HG02938 (cell line): Measurements from ENCODE around the gene CXXC1.
"Not testable (repeated sequence)": the region's sequence is repeated elsewhere in the genome, so short reads cannot be mapped to it uniquely, and the experiment has no call there.

ENCODE experiments used
- ATAC-seq: cut with Tn5 transposase; IDR thresholded peaks from one replicate; pipeline ENCODE4 v1.9.1; 2021; ENCODE audit warnings: mild to moderate bottlenecking, moderate library complexity; ENCODE audit not compliant: unreplicated experiment

The CXXC1 gene

DNA sequence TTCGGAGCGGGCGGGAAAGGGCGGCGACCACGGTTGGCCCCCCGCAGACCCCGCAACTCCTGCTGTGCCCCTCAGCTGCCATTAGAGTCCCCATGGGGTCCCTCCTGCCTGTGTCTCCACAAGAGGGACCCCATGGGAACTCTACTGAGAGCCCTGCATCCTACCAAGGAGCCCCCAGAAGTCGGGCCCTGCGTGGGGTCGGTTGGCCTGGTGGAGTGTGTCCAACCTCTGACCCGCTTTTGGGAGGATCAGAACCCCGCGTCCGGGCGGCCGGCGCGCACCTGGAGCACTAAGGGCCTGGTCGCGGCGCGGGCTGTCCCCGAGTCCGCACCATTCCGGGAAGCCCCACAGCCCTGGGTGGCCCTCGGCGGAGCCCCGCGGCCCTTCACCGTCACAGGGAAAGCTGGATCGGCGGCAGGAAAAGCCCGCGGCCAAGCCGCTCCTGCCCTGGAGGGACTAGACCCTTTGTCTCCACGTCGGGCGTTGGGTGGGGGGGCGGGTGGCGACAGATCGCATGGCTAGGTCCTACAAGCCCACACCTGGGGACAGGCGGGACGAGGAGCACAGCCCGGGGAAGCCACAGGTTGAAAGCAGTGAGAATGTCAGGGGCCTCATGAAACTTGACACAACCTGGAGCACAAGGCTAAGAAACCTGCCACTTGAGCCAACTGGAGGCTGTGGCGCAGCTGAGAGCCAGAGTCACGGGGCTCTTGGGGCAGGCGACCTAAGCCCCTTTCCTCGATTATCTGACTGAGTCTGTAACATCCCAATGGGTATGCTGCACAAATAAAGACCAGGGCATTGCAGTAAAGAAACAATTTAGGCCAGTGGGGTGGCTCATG lies 11.2 kb upstream of the CXXC1 start:
- peak; percentile 3 for ATAC-seq

DNA sequence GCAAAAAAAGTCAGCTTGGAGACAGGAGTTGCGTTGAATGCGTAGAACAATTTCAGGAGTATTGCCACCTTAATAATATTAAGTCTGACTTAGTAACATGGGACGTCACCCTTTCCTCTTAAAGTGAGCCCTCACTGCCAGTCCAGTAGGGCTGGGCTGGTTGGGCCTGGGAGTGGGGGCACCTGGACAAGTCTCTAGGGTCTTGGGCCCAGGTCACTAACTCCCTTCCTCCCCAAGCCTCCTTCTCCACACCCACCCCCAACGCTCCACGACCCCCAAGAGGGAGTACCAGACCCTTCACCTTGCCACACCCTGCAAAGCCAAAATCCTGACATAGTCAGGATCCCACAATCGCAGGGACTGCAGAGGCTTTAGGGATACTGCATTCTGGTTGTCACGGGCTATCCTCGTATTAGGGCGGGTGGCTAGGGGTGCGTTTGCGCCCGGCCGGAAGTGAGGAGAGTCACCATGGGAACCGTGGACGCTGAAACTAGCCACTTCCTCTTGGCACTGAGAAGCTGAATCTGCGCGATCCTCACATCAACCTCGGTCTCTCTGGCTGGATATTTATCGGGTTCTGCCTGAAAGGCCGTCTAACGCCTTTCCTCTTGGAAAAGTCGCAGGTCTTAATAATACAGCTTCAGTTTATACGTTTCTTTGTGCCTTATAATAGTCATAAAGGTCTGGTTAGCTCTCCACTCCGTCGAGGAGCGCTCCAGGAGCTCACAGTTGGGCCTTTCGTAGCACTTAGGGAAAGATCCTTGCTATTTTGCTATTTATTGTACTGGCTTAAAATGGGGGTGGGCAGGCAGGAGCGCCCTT lies 10.3 kb upstream of the CXXC1 start:
- peak; percentile 100 for ATAC-seq

DNA sequence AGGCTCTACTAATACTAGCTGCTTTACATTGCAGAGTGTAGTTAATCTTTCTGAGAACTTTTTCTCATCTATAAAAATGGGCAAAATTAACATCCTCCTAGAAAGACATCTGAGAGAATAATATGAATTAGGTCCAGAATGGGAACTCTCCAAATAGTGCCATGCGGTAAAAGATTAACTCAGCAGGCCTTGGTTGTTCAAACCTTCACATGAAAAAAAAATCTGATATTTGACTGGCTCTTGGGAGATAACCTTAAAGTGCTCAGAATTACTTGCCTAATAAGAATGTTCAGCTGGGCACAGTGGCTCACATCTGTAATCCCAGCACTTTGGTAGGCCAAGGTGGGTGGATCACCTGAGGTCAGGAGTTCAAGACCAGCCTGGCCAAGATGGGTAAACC lies 5.5 kb upstream of the CXXC1 start:
- no peak for ATAC-seq

DNA sequence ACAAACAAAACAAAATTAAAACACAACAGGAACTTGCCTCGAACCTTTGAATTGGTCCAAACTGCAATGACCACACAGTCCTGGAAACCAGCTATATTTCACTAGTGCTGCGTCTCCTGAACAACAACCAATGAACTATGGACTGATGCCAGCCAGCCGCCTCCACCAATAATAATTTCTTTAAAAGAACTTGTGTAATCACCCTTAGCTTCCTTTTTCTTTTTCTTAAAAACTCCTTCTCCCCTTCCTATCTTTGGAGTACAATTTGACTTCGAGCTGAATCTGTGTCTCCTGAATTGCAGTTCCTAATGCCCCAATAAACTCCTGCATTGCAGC lies 1.6 kb upstream of the CXXC1 start:
- no peak for ATAC-seq

DNA sequence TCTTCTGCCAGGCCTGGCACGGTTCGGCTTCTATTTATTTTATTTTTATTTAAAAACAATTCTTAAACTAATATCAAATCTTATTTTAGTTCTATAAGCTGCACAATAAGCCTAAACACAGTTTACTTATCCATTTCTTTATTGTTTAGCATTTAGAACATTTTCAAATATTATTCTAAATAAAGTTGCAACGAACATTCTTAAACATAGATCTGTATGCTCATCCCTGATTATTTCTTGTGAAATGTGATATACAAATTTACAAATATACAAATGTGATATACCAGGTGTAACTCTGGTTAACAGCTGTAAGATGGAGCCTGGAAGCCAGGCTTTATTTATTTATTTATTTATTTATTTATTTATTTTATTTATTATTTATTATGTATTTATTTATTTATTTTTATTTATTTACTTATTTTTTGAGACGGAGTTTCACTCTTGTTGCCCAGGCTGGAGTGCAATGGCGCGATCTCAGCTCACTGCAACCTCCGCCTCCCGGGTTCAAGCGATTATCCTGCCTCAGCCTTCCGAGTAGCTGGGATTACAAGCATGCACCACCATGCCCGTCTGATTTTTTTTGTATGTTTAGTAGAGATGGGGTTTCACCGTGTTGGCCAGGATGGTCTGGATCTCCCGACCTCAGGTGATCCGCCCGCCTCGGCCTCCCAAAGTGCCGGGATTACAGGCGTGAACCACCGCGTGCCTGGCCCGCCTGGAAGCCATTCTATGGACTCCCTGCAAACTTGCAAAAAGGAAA lies 1.0 kb upstream of the CXXC1 start:
- not testable (repeated sequence) for ATAC-seq

DNA sequence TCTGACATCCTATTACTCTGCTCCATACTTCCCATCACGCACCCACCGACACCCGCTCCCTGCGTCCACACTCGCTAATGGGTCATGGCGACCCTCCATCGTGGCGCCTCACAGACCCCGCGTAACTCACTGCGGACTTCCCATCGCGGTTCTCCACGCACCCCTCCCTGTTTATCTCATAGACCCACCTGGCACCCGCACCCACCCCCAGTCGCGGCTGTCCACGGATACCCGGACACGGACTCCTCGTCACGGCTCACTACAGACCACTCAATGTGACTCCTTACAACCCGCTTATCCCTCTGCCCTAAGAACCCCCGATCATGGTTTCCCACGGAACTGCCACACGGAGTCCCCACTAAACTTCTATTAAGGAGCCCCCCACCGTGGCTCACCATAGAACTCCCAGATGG lies 458 bp downstream of the CXXC1 start:
- no peak for ATAC-seq

DNA sequence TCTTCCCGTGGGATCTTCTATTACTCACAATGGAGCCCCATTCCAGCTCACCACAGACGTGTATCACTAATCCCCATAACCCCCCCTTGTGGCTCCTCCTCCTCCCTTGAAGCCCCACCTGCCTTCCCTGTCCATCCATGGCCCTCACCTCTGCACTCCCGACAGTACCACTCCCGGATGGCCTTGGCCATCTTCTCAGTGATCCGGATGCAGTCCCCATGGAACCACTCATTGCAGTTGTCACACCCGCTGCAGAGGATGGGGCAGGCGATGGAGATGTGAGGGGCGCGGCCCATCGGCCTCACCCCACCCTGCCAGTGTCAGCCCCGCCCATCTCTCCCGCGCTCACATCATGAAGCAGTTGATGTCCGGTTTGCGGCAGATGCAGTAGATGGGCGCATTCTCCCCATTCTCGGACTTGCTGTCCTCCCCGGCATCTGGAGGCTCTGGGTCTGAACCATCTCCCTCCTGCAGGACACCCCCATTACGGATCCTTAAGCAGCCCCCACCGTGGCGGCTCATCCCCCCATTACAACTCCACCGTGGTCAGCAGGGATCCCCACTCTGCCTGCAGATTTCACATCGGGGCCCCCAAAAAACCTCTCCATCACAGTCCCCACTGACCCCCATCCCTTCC lies 983 bp downstream of the CXXC1 start:
- ATAC-seq, result no peak

DNA sequence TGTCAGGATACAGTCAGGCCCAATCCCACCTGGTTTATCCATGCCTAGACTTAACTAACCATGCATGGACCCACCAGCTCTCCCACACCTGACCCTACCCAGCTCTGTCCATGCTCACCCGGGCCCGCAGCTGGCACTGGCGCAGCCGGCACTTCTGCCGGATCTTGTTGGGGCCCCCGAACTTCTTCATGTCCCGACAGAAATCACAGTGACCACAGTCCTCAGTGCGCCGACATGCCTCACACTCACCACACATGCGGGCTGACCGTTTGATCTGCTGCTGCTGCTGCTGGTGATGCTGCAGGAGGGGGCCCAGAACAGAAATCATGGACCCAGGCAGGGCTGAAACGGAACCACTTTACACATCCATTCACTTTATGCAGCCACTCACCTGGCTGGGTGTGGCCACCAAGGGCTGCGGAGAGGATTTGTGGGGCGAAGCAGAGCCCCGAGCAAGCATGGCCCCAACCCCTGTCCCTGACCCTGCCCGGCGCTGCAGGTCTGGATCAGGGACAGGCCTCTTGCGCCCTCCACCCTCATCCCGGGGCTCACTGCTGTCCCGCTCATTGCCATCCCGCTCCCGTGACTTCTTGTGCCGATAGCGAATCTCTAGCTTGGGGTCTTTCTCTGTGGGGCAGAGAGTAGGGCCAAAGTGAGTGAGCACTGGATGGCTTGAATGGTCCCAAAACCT lies 1.7 kb downstream of the CXXC1 start:
- ATAC-seq, result no peak

DNA sequence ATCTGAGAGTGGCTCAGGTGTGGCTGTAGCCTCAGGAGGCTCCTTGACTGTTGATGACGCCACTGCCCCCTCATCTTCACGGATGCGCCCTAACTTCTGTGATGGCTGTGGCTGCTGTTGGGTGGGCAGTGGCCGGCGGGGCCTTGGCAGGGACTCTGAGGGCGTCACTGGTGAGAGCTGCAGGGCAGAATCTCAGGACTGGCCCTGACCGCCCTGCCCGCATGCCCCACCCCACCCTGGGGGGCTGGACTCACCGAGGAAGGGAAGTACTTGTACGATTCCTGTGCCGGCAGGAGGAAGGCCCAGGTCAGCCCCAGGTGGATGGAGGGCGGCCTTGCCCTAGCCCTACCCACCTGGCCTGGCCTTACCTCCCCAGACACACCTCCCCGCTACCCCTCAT lies 2.4 kb downstream of the CXXC1 start:
- ATAC-seq, result no peak

DNA sequence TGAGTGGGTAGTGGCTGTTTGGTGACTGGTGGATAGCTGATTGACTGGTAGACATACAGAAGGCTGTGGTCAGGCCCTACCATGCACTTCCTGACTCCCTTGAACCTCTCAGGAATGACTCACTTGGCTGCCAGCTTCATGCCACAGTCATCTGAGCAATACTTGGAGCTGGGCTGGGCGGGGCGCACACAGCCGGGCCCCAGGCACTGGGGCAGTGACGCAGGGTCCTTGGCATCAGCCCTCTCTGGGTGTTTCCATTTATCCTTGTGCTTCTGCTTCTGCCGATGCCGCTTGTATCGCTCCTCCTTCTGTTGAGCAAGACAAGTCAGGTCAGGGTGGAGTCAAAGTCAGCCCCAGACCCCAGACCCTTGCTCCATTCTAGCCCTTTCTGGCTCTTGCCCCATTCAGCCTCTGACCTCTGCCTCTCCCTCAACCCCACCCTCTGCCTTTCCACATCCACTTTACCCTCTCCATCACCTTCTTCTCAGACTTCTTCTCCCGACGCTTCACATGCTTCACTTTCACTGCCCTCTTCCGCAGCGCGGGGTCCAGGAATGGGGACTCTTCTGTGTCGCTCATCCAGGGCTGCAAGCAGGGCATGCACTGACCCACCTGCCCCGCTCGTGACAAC lies 3.1 kb downstream of the CXXC1 start:
- no peak for ATAC-seq

DNA sequence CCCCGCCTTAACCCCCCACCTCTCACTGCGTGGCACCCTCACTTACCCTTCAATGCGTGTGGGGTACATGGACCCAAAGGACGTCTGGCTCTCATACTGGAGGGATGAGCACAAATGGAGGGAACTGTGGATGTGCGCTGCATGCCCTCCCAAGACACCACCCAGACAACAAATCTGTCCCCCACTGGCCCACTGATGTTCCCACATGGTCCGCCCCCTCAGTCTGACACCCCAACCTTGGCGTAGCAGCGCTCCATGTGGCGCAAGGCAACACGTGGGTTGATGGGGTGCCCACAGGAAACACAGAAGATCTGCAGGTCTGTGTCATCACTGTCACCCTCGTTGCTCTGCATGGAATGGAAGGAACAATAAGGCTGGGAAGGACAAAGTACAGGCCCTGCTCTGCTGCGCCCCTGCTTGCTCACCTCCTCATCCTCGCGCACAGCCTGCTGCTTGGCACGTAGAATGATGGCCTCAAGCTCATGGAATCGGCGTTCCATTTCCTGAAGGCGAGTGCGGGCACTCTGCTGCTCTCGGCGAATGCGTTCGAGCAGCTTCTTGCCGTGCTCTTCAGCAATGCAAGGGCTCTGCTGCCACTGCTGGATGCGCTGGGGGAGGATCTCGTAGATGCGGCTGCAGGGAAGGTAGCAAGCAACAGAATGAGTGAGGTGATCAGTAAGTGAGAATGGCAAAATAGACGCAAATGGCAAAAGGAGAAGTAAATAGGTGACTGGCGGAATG lies 3.9 kb downstream of the CXXC1 start:
- ATAC-seq, result no peak

DNA sequence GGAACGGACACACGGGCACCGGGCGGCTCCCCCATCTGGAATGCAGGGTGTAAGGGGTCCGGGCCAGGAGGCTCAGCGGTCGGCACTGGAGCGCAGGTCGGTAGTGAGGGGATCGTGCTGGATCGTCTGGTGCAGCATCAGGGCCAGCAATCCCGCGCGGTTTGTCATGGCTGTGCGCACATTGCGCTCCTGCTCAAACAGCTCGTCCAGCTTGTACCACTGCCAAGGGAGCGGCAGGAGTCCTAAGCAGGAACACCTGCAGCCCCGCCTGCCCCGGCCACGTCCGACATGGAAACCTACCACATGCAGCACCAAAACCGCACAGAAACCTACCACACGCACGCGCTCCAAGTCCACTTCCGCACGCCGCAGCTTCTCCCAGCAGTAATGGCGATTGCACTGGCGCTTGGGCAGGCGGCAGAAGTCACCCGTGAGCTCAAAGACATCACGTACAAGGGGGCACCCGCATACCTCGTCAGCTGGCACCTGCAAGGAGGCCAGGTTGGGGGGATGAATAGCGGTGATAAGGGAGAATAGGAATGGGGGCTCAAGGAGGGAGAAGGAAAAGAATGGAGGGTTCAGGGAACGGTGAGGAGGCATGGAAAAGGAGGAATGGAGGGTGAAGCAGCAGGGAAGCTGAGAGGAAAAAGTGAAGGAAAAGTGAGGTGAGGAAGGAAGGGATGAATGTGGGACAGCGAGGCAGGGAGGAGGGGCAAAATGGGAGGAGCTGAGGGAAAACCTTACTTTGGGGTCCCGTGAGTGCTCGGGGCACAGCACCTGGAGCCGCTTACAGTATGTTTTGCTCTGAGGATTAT lies 4.8 kb downstream of the CXXC1 start:
- no peak for ATAC-seq

DNA sequence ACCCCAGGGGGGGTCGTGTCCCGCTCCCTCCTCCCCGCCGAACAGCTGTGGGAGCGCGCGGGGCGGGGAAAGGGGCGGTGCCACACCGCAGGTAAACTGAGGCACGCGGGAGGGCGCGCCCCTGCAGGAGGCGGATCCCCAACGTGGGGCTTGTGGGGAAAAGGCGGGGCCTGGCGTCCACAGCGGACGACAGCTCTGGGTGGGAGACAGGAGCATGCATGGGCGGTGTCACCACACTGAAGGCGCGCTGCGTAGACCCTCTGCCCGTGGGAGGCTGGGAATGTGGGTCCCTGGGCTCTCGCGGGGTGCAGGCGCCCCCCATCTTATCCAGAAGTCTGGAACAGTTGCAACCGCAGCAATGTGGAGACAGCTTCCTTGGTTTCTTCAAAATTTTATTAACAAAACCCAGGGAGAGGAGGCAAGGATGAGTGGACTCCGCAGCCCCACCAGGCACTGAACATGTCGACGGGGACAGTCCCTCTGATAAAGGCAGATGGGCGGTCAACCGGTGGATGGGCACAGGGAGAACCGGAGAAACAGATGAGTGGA lies 5.4 kb downstream of the CXXC1 start:
- no peak for ATAC-seq

DNA sequence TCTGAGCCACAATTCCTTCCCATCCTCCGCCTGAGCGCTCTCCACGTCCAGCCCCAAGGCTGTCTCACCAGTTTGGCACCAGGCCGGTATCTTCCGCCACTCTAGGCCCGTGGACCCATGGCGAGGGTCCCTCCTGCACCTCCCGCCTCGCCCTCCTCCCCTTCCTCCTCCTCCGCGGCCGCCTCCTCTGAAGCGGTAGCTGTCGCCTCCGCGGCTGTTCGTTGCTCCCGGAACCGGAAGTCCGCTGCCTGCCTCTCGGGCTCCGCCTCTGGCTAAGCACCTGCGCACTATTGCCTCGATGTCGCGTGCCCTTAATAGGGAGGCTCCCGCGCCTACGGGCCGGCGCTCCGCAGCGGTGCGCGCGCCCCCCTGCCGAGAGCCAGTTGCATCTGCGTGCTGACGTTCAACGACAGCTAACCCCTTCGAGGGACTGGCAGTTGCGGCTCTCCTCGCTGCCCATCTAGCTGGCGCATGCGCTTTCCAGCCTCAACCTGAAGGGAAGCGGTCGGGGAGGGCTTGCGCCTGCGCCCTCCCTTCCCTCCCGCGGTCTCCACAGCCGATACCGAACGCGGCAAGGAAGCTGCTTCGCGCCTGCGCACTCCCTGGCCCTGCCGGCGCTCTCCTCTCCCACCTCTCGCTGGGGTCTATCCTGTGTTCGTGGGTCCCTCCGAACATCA lies 6.1 kb downstream of the CXXC1 start, which contains the start of gene MBD1:
TSS of gene MBD1 (minus strand) at position 229 of the 677 bp plus-strand sequence. CDS start 1,531 bp downstream, outside the sequence.
- ATAC-seq, result peak; percentile 89

DNA sequence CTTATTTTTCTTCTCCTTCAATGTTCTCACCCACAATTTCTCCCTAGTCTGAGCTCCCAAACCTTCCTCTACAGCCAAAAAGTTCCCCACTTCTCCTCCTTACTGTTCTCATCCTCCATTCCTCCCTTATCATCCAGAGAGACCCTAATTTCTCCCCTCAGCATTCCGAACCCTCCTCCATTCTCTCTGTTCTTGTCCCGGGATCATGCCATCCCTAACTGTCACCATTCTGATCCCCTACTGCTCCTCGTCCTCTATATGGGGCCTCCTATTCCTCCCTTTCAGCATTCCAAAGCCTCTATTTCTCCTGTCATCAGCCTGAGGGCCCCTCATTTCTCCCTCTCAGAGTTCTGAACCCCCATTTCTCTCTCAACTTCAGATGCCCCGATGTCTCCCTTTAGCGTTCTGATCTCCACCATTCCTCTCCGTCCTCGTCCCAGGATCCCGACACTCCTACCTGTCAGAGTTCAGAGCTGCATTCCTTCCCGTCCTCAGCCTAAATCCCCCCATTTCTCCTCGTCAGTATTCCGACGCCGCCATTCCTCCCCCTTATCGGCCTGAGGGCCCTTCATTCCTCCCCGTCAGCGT lies 6.7 kb downstream of the CXXC1 start:
- no peak for ATAC-seq

DNA sequence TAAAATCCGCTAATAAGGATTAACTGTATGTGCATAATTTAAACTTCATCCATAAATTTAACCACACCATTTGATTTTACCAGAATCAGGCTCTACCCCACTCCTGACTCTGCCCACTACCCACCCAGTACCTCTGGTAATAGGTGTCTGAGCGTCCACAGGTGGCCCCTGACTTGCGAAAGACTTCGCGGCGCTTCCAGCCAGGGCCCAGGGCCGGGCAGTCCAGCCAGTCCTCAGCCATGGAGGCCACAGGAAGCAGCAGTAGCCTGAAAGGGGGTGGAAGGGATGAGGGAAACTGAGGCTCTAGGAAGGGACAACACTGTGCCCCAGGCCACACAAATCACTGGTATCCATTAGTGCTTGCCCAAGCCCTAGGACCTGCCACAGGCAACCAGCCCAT lies 7.7 kb downstream of the CXXC1 start:
- ATAC-seq, result no peak

DNA sequence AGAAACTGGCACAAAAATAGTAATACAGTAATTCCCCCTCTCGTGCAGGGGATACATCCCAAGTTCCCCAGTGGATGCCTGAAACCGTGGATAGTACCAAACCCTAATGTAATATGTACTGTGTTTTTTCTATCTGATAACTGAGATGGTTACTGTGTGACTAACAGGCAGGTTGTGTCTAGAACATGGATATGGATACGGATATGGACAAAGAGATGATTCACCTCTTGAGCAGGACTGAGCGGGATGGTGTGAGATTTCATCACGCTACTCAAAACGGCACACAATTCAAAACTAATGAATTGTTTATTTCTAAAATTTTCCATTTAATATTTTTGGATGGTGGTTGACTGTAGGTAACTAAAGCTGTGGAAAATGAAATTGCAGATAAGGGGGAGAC lies 9.6 kb downstream of the CXXC1 start:
- no peak for ATAC-seq
